Testis (tissue), 3 donors: Measurements from ENCODE around the gene PPM1J. TPM values are rescaled to one million over a fixed set of nuclear protein-coding genes. Genes with fewer than 3 reads are reported as not detected.
"Not testable (repeated sequence)": the region's sequence is repeated elsewhere in the genome, so short reads cannot be mapped to it uniquely, and the experiment has no call there.

ENCODE experiments used
- DNase-seq: peaks from one replicate; pipeline ENCODE4 v3.0.0-alpha.2; 2019
- H3K27ac ChIP-seq, 2 donors: fragments of 200-600 bp; sonication (generic); one replicate each; pipeline ENCODE4 v1.5.1; 2019
- H3K27me3 ChIP-seq: fragments of 200-600 bp; sonication (generic); one replicate; pipeline ENCODE4 v1.5.1; 2019
- H3K36me3 ChIP-seq: fragments of 200-600 bp; sonication (generic); one replicate; pipeline ENCODE4 v1.5.1; 2017; ENCODE audit warnings: low read depth; ENCODE audit errors: missing control alignments
- H3K4me1 ChIP-seq: fragments of 200-600 bp; sonication (generic); one replicate; pipeline ENCODE4 v1.5.1; 2019
- H3K4me3 ChIP-seq, 2 donors: fragments of 200-600 bp; sonication (generic); one replicate each; pipeline ENCODE4 v1.5.1; 2017 to 2019
- H3K9me3 ChIP-seq: fragments of 200-600 bp; sonication (generic); one replicate; pipeline ENCODE4 v1.5.1; 2017
- POLR2A ChIP-seq: fragments of 450-650 bp; IDR thresholded peaks from one replicate; pipeline ENCODE4 v1.6.1; 2017; ENCODE audit warnings: antibody characterized with exemption, mild to moderate bottlenecking, moderate library complexity
- WGBS, 2 donors: methylation state at CpG; one replicate each; pipeline ENCODE4 v1.1.5; 2018; 5-methylcytosine and 5-hydroxymethylcytosine counted together
- intact Hi-C: fragments of 100-400 bp; cut with DNase I; formaldehyde crosslinking; loops from one replicate; pipeline ENCODE4 v1.15.1; 2023; ENCODE audit warnings: low total_unique reads
- polyA plus RNA-seq: library from polyadenylated mRNA; stranded (reverse); fragments of 350-450 nt; fragmentation: Illumina TruSeq; extraction: RNeasy Lipid Tissue Mini Kit (QIAGEN cat#74804); gene quantifications from one replicate; pipeline ENCODE4 v1.2.3, GENCODE V29; 2014; ENCODE audit warnings: low read depth, low replicate concordance; ENCODE audit not compliant: insufficient read depth
- total RNA-seq, 2 donors: library from RNA; depleted of rRNA; stranded (reverse); fragments of >200 nt; gene quantifications; one replicate each; pipeline ENCODE4 v1.2.3, GENCODE V29; 2016
- TF ChIP-seq, protein P1 (sequence below), 3 experiments: fragments of 450-650 bp in 2 of 3; fragments of 200-600 bp in 1 of 3; sonication (generic) in 1 of 3; IDR thresholded peaks; one replicate each; pipeline ENCODE4 v1.5.1; 2016 to 2019; ENCODE audit warnings: antibody characterized with exemption in 3 of 3, mild to moderate bottlenecking in 2 of 3, moderate library complexity in 1 of 3

Gene PPM1J
- total and polyA plus RNA-seq, 3 donors from 2014 or later: 45.5 to 88.7 (median 69.5) TPM

DNA sequence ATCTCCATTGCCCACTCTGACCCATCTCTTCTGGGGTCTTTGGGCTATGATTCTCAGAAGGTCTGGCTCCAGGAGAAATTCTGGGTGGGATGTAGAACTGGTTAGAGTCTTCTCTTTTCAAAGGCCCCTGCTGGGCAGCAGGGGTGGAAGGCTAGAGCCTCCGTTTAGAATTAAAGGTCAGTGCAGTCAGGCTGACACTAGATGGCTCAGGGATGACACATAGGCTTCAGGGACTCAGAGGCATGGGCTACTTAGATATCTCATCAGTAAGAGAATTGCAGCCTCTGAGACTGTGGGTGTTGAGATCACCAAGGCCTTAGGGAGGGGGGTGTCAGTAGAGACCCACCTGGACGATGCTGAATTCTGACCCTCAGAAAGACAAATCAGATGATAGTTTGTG, 12.6 kb upstream of the PPM1J start:
- H3K36me3 ChIP-seq: no peaks in the 10 kb centered on the region
- TF ChIP-seq, protein P1, sequence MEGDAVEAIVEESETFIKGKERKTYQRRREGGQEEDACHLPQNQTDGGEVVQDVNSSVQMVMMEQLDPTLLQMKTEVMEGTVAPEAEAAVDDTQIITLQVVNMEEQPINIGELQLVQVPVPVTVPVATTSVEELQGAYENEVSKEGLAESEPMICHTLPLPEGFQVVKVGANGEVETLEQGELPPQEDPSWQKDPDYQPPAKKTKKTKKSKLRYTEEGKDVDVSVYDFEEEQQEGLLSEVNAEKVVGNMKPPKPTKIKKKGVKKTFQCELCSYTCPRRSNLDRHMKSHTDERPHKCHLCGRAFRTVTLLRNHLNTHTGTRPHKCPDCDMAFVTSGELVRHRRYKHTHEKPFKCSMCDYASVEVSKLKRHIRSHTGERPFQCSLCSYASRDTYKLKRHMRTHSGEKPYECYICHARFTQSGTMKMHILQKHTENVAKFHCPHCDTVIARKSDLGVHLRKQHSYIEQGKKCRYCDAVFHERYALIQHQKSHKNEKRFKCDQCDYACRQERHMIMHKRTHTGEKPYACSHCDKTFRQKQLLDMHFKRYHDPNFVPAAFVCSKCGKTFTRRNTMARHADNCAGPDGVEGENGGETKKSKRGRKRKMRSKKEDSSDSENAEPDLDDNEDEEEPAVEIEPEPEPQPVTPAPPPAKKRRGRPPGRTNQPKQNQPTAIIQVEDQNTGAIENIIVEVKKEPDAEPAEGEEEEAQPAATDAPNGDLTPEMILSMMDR (IDR thresholded peaks at IDR 0.05): no peak
- no peak for TF ChIP-seq POLR2A
- H3K27me3 ChIP-seq: no peaks in the 10 kb centered on the region
- H3K9me3 ChIP-seq: no peaks in the 10 kb centered on the region
- WGBS, 2 donors: 72 to 100% methylated on average over 1 to 2 of the region's 2 CpGs
- H3K27ac ChIP-seq: no peak overlapping the region
- peaks cover 9% of the 10 kb centered on the region for H3K4me1 ChIP-seq
- intact Hi-C loops: no loop called here
- no peak for DNase-seq
- H3K4me3 ChIP-seq: no peak overlapping the region

DNA sequence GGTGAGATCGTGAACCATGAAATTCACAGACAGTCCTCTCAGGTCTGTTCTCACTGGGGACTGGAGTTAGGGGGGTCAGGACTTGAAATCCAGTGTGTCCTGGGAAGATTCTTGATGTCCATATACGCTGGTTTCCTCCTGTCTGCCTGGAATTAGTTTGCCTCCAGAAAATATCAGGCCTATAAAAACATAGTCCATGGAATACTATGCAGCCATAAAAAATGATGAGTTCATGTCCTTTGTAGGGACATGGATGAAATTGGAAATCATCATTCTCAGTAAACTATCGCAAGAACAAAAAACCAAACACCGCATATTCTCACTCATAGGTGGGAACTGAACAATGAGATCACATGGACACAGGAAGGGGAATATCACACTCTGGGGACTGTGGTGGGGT, 9.1 kb upstream of the PPM1J start:
- intact Hi-C loops, DNase-seq: not testable (repeated sequence)
- WGBS, 2 donors: 90 to 97% methylated on average over 2 to 4 of the region's 4 CpGs

DNA sequence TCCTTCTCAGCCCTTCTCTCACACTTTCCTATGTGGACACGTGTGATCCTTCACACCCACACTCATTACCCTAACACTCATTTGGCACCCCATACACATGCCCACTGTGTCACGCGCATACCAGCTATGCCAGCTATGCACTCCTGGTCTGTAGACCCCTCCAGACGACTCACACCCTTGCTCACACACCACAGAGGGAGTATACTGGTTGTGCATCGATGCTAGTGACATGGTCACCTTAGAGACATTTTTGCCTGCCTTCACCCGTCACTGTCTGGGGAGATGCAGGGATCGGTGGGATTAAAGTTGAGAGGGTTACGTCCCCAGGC, 8.3 kb upstream of the PPM1J start:
- H3K27ac ChIP-seq: no peak overlapping the region
- no peaks in the 10 kb centered on the region for H3K36me3 ChIP-seq
- no peak for DNase-seq
- no peaks in the 10 kb centered on the region for H3K9me3 ChIP-seq
- H3K4me1 ChIP-seq: peaks cover 20% of the 10 kb centered on the region
- H3K27me3 ChIP-seq: no peaks in the 10 kb centered on the region
- H3K4me3 ChIP-seq: no peak overlapping the region
- TF ChIP-seq, protein P1 (IDR thresholded peaks at IDR 0.05): no peak
- TF ChIP-seq POLR2A: no peak
- intact Hi-C loops: no loop called here
- 78 to 84% methylated on average over 8 of the region's 8 CpGs for WGBS, 2 donors

More for the DNA sequence above, 9.1 kb upstream of the PPM1J start:
- H3K36me3 ChIP-seq, H3K27ac ChIP-seq, H3K9me3 ChIP-seq, H3K27me3 ChIP-seq, H3K4me3 ChIP-seq: not testable (repeated sequence)
- peaks cover 16% of the 10 kb centered on the region for H3K4me1 ChIP-seq

DNA sequence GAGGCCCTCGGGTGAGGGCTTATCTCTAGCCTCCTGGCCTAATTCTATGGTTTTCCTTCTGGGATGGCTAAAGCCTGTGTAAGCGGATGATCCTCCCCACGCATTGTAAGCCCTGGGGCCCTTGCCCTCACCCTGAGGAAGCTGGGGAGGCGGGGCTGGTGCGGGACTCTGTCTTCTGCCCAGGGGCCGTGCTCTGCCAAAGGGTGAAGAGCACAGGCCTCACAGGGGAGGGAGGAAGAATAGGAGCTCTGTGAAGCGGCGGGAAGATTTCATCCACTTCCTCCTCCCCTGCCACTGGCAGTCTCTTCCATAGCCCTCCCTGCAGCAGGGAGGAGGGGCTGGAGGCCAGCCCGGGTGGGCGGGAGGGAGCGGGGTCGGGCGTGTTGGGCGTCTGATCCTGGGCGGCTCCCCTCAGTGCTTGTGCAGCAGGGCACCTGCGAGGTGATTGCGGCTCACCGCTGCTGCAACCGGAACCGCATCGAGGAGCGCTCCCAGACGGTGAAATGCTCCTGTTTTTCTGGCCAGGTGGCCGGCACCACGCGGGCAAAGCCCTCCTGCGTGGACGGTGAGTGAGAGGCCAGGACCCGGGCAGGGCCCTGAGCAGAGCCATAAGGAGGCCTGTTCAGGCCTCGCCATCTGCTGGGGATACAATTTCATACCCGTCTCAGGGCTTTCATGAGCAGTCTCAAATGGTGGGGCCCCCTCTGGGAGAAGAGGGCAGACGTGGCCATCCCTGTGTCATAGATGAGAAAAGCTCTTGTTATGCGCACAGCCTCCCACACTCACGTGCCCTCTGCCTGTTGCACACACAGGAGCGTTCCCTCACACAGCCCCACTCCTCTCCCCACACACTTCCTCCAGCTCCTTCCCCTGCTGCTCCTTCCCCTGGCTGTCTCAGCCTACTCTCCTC, 7.7 kb upstream of the PPM1J start:
- Histone ChIP-seq H3K36me3 (no peaks in the 10 kb centered on the region), H3K4me3 (peak overlapping the region; percentile 9 to 36), H3K27ac (no peak overlapping the region), H3K27me3 (no peaks in the 10 kb centered on the region), H3K4me1 (peaks cover 21% of the 10 kb centered on the region), H3K9me3 (no peaks in the 10 kb centered on the region)
- DNase-seq: no peak
- no peak for TF ChIP-seq POLR2A
- TF ChIP-seq, protein P1 (IDR thresholded peaks at IDR 0.05): no peak
- intact Hi-C loops: no loop called here
- 7 to 14% methylated on average over 6 to 35 of the region's 35 CpGs for WGBS, 2 donors

DNA sequence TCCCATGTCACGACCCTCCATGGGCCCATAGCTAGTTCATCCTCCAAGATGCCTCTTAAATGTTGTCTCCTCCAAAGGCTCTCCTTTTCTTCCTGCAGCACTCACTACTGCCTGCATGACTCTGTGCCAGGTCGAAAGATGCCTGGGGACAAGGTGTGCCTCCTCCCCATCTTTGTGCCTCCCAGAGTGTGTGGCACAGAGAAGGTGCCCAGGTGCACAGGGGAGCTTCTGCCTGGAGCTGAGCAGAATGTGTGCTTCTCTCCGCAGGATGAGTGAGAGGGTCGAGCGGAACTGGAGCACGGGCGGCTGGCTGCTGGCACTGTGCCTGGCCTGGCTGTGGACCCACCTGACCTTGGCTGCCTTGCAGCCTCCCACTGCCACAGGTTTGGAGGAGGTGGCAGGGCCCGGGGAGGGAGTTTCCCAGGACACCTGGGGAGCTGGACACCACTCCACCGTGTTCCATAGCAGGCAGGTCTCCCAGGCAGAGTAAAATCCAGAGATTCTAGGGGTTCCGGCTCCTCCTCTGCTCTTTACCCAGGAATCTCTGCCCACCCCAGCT, 6.9 kb upstream of the PPM1J start:
- TF ChIP-seq, protein P1 (IDR thresholded peaks at IDR 0.05): no peak
- TF ChIP-seq POLR2A: no peak
- no peaks in the 10 kb centered on the region for H3K36me3 ChIP-seq
- DNase-seq: no peak
- H3K27ac ChIP-seq: no peak overlapping the region
- 48 to 55% methylated on average over 5 to 8 of the region's 10 CpGs for WGBS, 2 donors
- peaks cover 21% of the 10 kb centered on the region for H3K4me1 ChIP-seq
- intact Hi-C loops: no loop called here
- no peaks in the 10 kb centered on the region for H3K27me3 ChIP-seq
- no peaks in the 10 kb centered on the region for H3K9me3 ChIP-seq
- no peak overlapping the region for H3K4me3 ChIP-seq

DNA sequence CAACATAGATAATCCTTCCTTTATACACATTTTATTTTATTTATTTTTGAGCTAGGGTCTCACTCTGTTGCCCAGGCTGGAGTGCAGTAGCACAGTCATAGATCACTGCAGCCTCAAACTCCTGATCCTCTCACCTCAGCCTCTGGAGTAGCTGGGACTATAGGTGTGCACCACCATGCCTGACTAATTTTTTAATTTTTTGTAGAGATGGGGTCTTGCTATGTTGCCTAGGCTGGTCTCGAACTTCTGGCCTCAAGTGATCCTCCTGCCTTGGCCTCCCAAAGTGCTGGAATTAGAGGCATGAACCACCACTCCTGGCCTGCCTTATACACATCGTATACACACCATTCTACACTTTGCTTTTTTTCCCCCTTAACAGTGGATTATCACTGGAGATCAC, 6.2 kb upstream of the PPM1J start:
- H3K27ac ChIP-seq, H3K9me3 ChIP-seq, H3K36me3 ChIP-seq, H3K4me3 ChIP-seq, DNase-seq, H3K27me3 ChIP-seq, intact Hi-C loops: not testable (repeated sequence)
- peaks cover 21% of the 10 kb centered on the region for H3K4me1 ChIP-seq
- 93 to 95% methylated on average over 2 of the region's 2 CpGs for WGBS, 2 donors
